HG03108 (cell line): ENCODE results near the gene CRHR2.

ENCODE experiments used
- ATAC-seq: cut with Tn5 transposase; IDR thresholded peaks from one replicate; pipeline ENCODE4 v1.9.1; 2021; ENCODE audit warnings: moderate library complexity; ENCODE audit not compliant: unreplicated experiment

The CRHR2 gene

DNA sequence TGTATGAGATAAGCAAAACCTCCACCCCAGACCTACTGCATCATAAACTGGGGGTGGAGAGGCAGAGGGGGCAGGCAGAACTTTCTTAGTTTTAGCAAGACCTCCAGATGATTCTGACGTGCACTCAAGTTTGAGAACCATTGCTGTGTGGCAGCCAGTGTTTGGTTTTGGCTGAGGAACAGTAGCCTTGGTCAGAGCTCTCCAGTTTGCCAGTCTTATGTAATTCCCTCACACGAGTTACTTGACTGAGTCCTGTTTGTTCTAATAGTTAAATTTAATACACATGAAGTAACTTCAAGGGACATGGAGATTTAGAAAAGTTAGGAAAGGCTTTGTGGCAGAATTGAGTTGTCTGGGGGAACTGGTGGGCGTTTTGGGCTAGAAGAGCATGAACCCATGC lies 49.0 kb downstream of the CRHR2 start:
- no peak for ATAC-seq

DNA sequence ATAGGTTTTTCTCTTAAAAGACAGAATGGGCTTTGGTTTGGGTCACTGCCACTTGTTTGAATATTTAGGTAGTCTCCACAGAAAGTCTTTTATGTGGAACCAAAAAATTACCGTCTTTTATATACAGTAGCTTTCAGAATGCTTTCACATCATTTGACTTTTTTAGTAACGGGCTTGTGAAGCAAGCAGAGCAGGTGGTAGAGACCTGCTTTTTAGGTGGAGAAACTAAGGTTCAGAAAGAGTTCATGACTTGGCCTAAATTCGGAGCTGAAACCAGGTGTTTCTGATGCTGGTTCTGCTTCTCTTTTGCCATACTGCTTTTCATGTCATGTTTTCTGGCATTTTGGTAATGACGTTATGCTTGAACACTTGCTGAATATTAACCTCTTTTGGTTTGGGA lies 51.3 kb downstream of the CRHR2 start:
- ATAC-seq, result peak; percentile 48

- no peak for ATAC-seq
Measured at GRCh38 chr7:30627026-30627425, 55.2 kb downstream of the CRHR2 start.

DNA sequence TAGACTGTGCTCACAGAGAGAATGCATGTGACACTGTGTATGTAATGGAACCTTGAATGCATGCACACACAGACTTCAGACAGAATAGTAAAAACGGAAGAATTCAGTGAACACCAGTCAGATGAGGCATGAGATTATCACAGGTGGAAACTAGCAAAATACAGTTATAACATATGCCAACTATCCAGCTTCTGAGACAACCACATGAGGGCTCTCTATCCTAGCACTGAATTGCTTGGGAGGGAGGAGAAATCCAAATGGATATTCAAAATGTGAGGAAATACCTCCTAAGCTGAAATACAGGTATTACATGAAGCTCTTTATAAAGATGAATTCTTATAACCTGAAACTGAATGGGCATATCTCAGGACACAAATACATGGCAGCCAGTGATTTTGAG lies 57.0 kb downstream of the CRHR2 start:
- no peak for ATAC-seq

- ATAC-seq, result no peak
Measured at GRCh38 chr7:30618961-30619360, 63.3 kb downstream of the CRHR2 start.

DNA sequence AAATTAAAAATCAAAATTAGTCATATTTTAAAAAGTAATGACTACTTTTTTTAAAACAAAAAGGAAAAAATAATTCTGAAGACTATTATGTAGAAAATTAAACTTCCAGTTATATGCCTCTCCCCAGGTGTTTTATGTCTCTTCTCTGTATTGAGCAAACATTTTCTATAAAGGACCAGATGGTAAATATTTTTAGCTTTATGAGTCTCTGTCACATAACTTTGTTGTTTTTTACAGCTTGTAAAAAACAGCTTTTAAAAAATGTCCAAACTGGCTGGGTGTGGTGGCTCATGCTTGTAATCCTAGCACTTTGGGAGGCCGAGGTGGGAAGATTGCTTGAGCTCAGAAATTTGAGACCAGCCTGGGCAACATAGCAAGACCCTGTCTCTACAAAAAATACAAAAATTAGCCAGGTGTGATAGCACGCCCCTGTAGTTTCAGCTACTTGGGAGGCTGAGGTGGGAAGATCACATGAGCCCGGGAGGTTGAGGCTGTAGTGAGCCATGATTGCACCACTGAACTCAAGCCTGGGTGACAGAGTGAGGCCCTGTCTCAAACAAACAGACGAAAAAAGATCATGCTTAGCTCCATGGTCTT lies 64.1 kb downstream of the CRHR2 start:
- ATAC-seq, result no peak

DNA sequence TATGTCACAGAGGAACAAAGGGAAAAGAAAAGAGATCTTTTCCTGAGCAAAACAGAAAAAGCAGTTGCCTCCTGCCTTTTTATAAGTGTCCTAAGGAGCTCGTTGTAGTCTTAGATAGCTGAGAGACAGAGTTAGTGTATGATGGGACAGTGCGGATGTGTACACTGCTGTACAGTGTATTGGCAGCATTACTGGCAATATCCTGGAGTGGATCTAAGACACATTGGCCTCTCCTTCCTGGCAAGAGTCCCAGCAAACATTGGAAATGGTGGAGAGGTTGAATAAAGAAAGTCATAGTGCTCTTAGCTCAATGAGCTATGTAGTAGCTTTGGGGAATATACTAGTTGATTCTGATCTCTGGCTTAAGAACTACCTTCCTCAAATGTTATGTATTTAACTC lies 64.9 kb downstream of the CRHR2 start:
- no peak for ATAC-seq

DNA sequence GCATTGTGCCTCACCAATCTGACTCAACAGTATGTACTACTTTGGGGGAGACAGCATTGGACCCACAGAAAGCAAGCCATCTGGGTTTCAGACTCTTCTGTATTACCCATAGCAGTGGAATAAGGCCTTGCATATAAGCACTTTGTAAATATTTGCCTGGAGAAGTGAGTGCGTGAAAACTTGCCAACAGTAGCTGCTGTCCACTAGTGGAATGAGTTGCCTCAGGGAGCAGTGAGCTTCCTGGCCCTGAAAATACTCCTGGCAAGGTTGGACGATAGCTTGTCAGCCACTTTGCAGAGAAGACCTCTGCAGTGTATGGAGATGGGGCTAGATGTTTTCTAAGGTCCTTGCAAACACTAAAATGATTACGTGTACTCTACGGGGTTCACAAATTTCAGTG lies 65.9 kb downstream of the CRHR2 start:
- ATAC-seq, result no peak

- ATAC-seq, result no peak
Measured at GRCh38 chr7:30613366-30614325, 68.6 kb downstream of the CRHR2 start.

DNA sequence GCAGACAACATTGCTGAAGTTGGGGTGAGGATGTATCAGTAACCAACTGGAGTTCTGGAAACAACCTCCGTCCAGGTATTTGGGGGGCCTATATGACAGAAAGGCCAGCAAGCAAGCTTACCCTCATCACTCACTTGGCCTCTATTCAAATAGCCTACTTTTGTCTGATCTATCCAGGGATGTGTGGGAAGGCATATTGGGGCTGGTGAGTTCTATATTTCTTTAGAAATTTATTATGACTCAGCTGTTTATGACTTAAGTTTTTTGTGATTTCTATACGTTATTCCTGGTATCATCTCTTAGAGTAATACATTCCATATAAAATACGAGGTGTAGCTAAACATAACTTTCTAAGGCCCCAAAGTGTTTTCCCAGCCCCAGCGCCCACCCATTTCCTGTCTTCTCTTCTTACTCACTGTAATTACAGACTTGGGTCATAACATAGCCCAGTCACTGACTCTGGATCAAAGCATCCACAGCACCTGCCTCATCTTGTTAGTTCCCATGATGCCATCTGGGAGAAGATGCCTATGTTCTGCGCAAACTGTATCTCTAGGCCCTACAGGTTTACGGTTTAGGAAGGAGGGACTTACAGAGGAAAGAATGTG lies 69.5 kb downstream of the CRHR2 start:
- no peak for ATAC-seq

DNA sequence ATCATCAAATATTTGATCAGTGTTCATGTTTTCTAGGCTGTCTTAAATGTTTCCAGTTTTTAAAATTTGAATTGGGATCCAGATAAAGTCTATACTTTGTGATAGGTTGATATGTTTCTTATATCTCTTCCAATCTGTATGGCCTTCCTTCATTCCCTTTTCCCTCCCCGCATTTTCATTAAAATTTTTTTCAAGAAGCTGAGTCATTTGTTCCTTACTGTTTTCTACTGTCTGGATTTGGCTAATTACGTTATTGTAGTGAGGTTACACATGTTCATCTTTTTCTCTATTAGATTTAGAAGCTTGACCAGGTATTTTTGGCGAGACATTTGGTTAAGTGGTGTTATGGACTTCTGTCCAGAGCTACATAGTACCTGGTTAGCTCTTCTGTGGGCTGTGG lies 76.4 kb downstream of the CRHR2 start:
- no peak for ATAC-seq

DNA sequence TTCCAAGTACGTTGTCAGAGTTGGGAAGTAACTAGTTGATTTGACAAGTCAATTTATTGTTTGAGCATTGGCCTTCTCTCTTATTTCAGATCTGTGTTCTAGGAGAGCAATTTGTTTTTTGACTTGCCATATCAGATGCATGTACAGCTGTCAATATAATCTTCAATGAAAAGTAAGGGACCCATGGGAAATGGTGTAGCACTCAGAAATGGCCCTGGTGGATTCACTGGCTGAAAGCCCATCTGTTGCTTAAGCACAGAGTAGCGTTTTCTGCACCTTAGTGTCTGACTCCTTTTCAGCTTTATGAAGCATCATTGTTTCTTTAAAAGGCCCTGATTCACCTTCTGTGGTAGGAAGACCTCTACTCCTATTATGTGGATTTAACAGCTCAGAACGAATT lies 77.4 kb downstream of the CRHR2 start:
- ATAC-seq, result no peak
